ENCODE results near the gene PIMREG.

The PIMREG gene, protein sequence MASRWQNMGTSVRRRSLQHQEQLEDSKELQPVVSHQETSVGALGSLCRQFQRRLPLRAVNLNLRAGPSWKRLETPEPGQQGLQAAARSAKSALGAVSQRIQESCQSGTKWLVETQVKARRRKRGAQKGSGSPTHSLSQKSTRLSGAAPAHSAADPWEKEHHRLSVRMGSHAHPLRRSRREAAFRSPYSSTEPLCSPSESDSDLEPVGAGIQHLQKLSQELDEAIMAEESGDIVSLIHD

DNA sequence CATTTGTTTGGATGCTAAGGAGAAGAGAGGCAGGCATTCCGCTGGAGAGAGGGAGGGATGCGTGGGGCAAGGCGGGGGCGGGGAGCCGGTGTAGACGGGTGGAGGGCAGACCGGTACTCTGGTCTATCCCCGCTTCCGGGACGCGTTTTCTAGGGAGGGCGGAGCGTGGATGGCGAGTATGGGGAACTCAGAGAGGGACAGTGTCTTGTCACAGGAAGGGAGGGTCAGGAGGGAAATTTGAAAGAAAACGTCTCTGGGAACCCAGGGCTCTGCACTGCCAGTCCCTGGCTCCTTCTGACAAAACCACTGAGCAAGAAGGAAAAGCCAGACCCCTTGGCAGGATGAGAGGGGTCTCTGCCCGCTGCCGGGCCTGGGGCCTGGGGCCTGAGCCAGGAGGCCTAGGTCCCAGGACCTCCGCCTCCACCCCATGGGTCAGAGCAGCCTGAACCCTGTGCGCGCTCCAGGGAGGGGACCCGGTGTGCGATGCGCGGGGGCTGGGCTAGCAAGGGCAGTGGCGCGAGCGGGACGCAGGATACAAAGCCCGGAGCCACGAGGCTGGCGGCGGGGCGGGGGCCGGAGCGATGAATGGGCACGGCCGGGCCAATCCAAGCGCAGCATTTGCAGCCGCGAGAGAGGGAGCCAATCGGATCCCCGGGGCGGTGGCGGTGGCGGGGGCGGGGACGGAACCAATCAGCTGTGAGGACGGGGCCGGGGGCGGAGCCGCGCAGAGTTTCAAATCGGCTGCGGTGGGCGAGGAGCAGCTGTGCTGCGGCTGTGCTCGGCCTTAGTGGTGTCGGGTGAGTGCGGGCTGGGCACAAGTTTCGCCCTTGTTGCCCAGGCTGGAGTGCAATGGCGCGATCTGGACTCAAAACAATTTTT is at the start of gene PIMREG:
Gene PIMREG (plus strand): TSS at position 764 of the 879 bp plus-strand sequence. CDS start 656 bp downstream, outside the sequence.
- peak; percentile 74 to 76 for DNase-seq (ENCODE audit: low read depth in 2 of 2)

DNA sequence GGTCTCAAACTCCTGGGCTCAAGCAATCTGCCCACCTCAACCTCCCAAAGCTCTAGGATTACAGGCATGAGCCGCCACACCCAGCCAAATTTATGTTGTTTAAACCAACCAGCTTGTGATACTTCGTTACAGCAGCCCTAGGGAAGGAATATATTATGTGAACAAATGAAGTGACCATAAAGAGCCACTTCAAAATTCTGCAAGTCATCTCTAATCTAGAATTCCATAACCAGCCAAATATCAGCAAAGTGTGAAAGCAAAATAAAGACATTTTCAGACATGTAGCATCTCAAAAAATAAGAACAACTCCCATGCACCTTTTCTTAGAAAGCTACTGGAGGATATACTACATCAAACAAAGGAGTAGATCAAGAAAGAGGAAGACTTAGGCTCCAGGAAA is 45.3 kb upstream of the PIMREG start:
- DNase-seq (ENCODE audit: low read depth in 2 of 2), result no peak

DNA sequence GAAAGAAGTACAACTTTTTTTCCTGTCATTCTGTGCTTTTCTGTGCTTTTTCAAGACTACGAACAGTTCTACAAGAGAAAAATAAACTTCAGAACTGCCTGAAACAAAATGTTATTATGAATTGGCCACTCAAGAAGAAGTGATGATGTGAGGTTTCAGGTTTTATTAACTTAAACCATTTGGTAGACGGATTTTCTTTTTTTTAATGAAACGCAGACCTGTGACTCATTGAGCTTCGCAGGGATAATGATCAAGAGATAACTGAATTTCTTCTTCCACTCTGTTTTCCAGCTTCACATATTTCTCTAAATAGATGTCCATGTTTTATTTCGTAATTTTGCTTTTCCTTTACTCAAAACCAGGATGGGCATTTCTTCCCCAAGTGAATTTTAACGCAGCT is 42.0 kb upstream of the PIMREG start:
- DNase-seq (ENCODE audit: low read depth in 2 of 2), result peak; percentile 33 to 44

DNA sequence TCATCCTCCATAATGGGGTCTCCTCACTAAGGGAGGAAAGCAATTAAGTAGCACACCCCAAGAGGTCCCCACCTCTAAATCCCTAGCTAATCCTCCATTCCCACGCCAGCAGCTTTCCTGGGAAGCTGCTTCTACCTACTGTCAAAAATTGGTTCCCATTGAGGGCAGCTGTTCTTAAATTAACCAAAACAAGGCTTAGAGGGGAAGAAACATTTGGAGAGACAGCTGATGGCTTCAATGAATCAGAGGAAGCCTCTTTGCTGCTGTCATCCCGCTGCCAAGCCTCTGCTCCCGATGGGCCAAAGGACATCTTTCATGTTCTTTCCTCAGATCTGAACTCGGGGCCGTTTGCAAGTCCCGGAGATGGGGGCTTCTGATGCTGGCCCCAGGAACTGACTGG is 36.0 kb upstream of the PIMREG start:
- DNase-seq (ENCODE audit: low read depth in 2 of 2), result no peak

DNA sequence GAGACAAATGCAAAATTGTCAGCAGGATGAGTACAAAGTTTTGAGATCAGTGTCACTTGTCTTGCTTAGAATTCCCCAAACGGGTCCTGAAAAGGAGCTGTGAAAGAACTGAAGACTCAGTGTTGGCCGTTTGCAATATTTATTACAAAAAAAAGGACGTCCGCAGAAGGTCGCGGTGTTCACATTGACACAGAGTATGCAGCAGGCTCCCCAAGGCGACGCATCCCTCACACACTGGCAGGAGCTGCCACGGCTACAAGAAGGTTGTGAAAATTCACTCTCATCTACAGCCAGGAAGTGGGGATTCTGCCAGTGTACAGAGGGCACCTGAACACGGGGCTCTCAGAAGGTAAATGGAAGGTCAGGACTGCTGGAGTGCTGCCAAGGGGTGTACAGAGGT is 35.5 kb upstream of the PIMREG start:
- DNase-seq (ENCODE audit: low read depth in 2 of 2), result no peak

DNA sequence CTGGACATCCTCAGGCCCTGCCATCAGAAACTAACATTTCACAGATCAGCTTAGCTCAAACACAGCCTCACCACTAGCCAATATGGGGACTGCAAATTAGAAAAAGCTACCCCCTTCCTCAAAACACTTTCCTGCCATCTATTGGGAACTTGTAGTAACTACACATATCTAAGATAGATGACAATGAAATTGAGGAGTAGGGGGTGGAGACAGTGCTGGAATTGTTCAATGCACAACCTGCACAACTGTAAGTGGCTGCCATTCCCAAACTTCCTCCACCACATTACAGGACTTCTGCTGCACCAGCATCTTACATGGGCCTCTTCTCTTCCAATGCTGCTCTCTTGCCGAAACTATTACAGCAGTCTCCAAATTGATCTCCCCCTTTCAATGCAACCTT is 31.2 kb upstream of the PIMREG start:
- peak in 1 of 2 experiments; percentile 6 for DNase-seq (ENCODE audit: low read depth in 2 of 2)

DNA sequence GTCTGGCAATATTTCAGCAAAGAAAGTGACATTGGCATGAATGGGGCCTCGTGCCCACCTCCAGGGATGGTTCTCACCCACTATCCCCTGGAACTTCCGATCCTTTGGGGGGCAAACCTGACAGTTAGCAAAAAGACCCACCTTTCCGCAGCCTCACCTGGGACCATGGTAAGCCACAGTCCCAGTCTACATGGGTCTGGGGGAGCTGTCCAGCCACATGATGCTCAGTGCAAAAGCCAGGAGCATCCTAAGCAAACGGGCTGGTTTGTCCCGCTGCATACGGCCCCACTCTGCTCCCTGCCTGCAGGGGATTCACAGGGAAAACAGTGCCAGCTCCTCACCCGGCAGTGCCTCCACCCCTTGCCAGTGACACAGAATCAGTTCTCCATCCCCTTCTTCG is 28.6 kb upstream of the PIMREG start:
- DNase-seq (ENCODE audit: low read depth in 2 of 2), result no peak

DNA sequence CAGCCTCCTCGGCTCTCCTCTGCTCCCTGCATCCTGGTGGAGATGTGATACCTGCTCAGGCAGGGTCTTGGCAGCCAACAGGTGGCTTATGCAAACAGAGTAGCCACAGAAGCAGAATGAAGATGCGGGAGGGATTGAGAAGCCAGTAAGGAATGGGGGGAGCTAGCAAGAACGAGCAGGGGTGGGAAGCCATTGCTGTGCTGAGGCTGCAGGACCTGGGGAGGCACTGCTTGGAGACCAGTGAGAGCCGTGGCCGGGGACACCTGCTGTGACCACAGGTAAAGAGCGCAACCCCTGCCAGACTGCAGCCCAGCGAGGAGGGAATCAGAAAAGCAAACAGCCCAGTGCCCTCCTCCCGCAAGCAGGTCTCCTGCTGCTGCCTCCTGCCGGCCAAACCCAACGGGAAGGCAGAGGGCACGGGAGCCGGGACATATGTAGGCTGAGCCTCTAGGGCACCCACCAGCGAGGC is 24.0 kb upstream of the PIMREG start:
- no peak for DNase-seq (ENCODE audit: low read depth in 2 of 2)

DNA sequence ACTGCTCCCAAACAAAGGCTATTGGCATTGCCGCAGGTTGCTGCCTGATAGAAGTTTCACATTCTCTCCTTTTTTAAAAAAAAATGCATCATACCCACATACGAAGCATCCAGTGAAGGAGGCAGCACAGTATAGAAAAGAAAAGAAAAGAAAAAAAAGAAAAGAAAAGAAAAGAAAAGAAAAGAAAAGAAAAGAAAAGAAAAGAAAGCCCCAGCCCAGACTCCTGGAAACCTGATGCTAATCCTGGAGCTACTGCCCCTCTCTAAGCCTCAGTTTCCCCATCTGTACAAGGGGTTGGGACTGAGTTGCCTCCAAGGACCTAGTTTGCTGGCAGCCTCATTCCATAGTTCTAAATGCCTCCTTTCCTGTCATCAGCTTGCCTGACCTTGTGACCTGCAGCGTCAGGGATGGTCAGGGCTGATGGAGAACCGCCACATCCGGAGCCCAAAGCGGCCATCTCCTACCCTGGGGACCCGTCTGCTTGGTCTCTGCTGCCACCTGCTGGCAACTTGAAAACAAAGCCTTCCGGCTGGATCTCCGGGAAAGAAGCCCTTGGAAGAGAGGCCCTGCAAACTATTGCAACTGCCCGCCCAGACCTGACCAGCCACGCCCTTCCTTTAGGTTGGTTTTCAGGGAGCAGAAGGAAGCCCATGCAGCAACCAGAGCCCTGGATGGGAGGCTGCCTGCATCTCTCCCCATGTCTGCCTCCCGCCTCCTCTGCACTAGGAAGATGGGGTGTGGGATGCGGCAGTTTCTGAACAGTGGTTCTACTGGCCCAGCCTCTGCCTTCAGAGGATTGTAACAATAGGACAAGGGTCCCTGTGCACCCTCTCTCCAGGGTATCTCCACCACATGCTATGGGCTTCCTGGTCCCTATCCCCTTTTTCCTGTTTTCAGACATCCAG is 22.3 kb upstream of the PIMREG start:
- peak in 1 of 2 experiments; percentile 20 for DNase-seq (ENCODE audit: low read depth in 2 of 2)

DNA sequence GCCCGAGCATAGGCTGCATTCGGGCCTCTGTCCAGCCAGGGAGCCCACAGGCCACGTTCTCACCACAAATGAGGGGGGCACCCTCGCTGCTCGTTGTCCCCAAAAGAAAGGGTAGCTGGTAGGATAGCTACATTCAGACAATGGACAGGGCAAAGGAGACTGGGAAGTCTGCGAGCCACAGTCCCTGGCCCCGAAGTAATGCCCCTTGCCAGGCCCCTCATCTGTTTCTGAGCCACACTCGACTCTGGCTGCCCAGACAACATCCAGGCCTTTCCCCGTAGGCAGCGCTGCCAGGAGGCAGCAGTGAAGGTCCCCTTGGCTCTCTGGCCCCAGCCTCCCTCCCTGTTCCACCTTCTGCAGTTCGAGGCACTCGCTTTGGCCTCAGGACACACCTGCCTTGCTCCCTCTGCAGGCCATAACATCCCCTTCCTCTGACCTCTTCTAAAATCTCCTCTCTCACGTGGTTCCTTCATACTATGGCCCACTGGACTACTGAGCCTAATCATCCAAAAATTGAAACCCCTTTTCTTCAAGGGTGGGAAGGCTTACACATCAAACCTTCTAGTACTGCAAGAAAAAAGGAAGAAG is 21.5 kb upstream of the PIMREG start:
- DNase-seq (ENCODE audit: low read depth in 2 of 2), result no peak

DNA sequence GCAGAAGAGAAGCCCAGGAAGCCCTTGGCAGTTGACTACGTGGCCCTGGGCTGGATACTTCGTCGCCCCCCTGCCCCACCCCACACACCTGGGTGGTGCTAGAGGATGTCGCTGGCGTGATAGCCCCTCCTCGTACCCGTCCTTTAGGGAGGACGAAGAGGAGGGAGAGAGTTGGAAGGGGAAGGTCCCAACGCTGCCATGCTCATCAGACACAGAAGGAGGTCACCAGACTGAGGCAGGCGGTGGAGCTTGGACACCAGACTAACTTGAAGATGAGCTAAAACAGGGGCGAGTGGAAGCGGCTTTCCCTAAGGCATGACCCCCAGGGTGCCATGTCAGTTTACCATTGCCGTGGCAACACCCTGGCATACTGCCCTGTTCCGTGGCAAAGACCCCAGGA is 20.3 kb upstream of the PIMREG start:
- no peak for DNase-seq (ENCODE audit: low read depth in 2 of 2)

DNA sequence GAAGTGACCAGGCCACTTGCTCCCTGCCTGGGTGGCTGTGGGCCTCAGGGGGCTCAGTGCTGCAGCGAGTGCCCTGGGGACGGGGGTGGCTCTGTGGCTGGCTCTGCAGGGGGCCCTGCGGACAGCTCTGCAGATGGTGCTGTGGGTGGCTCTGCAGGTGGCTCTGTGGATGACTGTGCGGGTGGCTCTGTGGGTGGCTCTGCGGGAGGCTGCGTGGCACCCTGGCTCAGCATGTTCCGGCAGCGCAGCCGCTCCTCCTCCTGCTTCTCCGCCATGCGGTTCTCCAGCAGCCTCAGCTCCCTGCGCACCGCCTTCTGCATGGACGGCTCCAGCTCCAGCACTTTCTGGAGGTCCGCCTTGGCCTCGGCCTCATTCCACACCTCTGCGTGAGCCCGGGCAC is 18.8 kb upstream of the PIMREG start:
- no peak for DNase-seq (ENCODE audit: low read depth in 2 of 2)

DNA sequence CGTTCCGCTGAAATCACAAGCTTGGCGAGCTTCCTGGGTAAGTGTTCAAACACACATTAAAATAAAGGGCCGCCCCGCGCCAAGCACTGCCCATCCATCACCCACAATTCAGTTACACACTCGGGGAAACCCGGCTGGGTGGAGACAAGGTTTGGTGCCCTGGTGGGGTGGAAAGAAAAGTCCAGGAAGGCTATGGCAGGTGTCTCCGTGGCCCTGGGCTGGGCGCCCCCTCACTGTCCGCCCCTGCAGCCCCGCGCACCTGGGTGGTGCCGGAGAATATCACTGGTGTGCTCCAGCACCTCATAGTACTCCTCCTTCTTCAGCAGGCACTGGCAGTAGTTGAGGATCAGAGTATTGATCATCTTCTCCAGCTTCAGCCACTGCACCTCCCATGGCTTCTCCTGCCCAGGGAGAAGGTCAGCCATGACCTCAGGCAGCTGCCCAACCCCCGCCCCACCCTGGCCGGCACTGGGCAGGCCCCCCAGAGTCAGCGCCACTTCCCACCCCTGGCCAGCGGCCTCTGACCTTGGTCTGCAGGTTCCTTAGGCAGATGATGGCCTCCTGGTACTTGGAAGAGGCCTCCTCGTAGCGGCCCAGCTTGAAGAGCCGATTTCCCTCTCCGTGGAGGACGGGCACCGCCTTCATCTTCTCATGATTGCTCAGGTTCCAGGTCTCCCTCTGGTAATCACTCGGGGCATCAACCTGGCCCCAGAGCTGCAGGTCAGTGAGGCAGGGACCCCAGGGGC is 17.7 kb upstream of the PIMREG start:
- no peak for DNase-seq (ENCODE audit: low read depth in 2 of 2)

DNA sequence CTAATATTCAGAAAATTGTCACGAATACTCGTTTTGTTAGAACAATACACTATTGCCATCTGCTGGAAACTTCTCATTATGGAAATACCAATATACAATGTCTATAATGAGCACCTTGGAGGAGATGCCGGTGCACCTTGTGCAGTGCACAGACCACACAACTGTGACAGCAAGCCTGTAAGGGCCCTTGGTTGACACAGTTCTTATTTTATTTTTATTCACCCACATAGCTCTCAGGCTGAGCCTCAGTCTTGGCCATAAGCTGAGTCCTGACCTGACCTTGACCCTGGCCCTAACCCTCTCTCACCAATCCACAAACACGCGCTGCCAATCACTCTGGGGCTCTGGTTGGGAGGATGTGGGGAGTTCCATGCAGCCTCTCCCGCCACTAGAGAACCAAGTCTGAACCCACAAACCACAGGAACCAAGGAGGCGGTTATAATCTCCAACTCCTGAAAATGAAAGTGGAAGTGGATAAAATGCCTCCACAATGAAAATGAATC is 16.9 kb upstream of the PIMREG start:
- no peak for DNase-seq (ENCODE audit: low read depth in 2 of 2)

DNA sequence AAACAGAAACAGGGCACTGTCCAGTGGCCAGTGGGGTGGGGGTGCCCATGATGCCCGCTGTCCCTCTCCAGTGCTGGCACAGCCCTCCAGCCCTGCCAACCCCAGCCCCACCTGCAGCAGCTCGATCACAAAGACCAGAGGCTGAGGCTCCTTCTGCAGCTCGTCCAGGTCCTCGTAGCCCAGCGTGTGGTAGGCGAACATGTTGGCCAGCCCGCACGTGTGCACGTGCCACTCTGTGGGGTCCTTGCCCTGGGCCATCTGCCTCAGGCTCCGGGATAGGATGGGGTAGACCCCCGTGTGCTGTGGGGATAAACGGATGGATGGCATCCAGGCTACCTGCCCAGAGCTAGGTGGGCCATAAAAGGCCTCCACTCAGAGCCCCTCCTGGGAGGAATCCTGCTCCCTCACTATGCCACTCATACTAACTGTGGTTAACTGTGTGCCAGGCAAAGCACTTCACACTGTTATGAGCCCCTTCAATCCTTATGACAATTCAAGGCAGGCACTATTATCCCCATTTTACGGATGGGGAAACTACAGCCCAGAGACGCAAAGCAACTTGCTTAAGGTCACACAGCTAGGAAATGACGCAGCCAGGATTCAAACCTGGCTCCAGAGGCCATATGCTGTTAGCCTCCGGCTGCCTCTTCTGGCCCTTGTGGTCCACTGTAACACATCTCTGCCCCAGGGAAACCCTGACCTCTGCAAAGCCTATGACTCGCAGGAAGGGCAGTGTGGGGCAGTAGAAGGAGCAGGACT is 15.9 kb upstream of the PIMREG start:
- DNase-seq (ENCODE audit: low read depth in 2 of 2), result no peak

DNA sequence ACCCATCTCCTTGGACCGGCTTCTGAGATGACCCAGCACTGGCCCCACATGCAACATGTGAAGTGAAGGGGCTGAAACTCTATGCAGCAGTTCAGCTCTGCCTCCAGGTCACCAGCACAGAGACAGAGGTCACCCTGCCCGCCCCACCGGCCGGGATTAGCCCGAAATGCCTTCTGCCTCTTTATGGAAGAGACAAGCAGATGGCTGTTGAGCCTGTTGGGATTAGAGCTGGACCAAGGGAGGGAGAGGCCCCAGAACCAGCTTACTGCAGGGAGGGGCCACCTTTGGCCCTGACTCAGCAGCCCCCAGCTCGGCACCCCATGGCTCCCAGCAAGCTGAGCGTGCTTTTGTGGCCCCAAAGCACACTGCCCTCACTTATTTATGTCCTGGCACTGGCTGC is 15.0 kb upstream of the PIMREG start:
- DNase-seq (ENCODE audit: low read depth in 2 of 2), result no peak

DNA sequence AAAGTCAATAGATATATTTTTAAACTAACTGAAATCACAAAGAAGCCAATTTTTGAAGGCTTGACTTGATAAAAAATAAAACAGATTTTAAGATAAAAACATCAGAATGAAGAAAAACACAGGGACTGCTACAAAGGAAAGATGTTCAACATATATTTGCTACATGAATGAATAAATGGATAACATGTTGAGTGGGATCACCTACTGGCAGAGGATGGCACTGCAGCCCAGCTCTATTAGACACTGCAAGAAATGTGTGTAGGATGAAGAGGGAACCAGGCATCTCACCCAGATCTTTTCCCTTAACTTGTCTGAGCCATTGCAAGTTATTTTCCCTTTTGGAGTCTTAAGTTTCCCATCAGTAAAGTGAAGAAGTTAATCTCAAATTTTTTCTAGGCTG is 13.5 kb upstream of the PIMREG start:
- DNase-seq (ENCODE audit: low read depth in 2 of 2), result no peak

DNA sequence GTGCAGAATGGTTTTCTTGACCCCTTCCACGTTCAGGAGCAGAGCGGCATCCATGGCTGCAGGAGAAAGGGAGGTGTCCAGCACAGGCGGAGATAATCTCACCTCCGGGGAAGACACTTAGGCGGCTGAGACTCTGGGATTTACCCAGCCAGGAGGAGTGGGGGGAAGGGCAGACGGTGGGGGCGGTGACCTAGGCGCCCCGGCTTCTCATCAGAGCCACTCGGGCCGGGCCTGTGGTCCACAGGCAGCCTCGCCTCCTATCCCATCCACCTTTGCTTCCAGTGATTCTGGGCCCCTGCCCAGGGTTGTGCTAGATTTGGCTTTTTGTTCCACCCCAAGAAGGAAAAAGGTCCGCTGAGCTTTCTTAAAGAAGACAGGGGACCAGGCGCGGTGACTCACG is 9.2 kb upstream of the PIMREG start, which contains the start of gene AIPL1:
Gene AIPL1 (minus strand): TSS at position 71 of the 400 bp plus-strand sequence. CDS start 17 bp downstream, at position 54.
- DNase-seq (ENCODE audit: low read depth in 2 of 2), result no peak

DNA sequence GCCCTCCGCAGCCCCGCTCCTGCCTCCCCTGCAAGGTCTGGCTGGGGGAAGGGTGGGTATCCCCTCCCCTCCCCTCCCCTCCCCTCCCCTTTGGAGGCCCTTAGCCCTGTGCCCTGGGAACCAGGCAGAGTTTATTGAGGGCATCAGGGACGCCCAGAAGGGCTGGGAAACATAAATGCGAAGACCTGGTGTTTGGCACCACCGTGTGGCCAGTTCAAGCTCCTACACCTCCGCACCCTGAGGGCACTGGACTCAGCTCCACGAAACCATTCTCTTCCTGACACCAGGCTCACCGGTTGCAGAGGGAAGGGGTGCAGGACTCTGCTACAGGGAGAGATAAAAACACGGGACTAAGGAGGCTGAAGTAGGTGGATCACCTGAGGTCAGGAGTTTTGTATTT is 8.3 kb upstream of the PIMREG start:
- no peak for DNase-seq (ENCODE audit: low read depth in 2 of 2)

DNA sequence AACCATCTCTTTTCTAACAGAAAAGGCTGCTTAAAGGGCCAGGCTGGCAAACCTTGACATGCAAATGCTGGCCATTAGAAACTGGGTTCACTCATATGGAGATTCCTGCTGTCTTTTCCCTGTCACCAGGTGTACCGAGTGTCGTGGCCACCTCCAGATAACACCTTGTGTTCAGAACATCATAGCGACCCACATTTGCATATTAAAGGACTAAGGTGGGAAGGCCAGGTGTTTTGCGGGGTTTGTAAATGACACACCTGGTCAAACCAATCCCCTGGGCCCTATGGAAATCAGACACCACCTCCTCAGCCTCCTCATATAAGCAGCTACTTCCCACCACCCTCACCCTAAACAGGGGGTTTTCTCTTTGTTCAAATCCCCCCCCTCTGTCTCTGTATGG is 6.8 kb upstream of the PIMREG start:
- no peak for DNase-seq (ENCODE audit: low read depth in 2 of 2)
